RWPE2 (cell line): ENCODE measurements around the gene TOP2B.

Experiments used
- ATAC-seq: fragments of 200-7000 bp; cut with Tn5 transposase; 3 replicates; pipeline ENCODE4 v1.9.1; 2021; ENCODE audit warnings: low read depth
- DNase-seq: peaks from one replicate; pipeline ENCODE4 v3.0.0-alpha.2; 2020; ENCODE audit warnings: low spot score
- H3K27ac ChIP-seq: fragments of 450-650 bp; 2 replicates; pipeline ENCODE4 v1.5.1; 2017; ENCODE audit warnings: mild to moderate bottlenecking; ENCODE audit not compliant: poor library complexity, severe bottlenecking
- H3K27me3 ChIP-seq: fragments of 250-450 bp; sonication (Bioruptor Pico); 2 replicates; pipeline ENCODE4 v1.5.1; 2021; ENCODE audit warnings: mild to moderate bottlenecking, moderate library complexity; ENCODE audit not compliant: insufficient read depth, poor library complexity, severe bottlenecking
- H3K36me3 ChIP-seq: fragments of 250-450 bp; sonication (Bioruptor Pico); 2 replicates; pipeline ENCODE4 v1.5.1; 2020; ENCODE audit warnings: low read depth, mild to moderate bottlenecking, moderate library complexity
- H3K4me1 ChIP-seq: fragments of 250-450 bp; sonication (Bioruptor Pico); 2 replicates; pipeline ENCODE4 v1.5.1; 2021; ENCODE audit warnings: mild to moderate bottlenecking, moderate library complexity; ENCODE audit not compliant: insufficient read depth, poor library complexity, severe bottlenecking
- H3K4me3 ChIP-seq: fragments of 250-450 bp; sonication (Bioruptor Pico); 2 replicates; pipeline ENCODE4 v1.5.1; 2021; ENCODE audit warnings: mild to moderate bottlenecking, moderate library complexity; ENCODE audit not compliant: severe bottlenecking
- H3K9me3 ChIP-seq: fragments of 250-450 bp; sonication (Bioruptor Pico); 2 replicates; pipeline ENCODE4 v1.5.1; 2021; ENCODE audit warnings: mild to moderate bottlenecking, moderate library complexity; ENCODE audit not compliant: severe bottlenecking
- CTCF ChIP-seq: fragments of 450-650 bp; IDR thresholded peaks from one replicate; pipeline ENCODE4 v1.5.1; 2017; ENCODE audit warnings: mild to moderate bottlenecking, moderate library complexity; ENCODE audit not compliant: poor library complexity, severe bottlenecking

The TOP2B gene

GRCh38 chr3:25567806-25568524 is 96.7 kb downstream of the TOP2B start:
- no peaks in the 10 kb centered on the region for H3K4me1 ChIP-seq
- H3K36me3 ChIP-seq, result no peaks in the 10 kb centered on the region
- no peak for DNase-seq
- no peak overlapping the region for H3K4me3 ChIP-seq
- no peak for TF ChIP-seq CTCF
- H3K27ac ChIP-seq, result no peak overlapping the region
- H3K9me3 ChIP-seq, result no peaks in the 10 kb centered on the region
- ATAC-seq, result no peak
- H3K27me3 ChIP-seq, result no peaks in the 10 kb centered on the region

GRCh38 chr3:25567388-25567787 is 97.3 kb downstream of the TOP2B start:
- Histone ChIP-seq H3K36me3 (no peaks in the 10 kb centered on the region), H3K27me3 (no peaks in the 10 kb centered on the region), H3K9me3 (no peaks in the 10 kb centered on the region), H3K27ac (no peak overlapping the region), H3K4me3 (no peak overlapping the region), H3K4me1 (no peaks in the 10 kb centered on the region)
- ATAC-seq (no peak), DNase-seq (no peak)
- TF ChIP-seq CTCF, result no peak

- no peaks in the 10 kb centered on the region for H3K4me1 ChIP-seq
- TF ChIP-seq CTCF, result no peak
- H3K4me3 ChIP-seq, result no peak overlapping the region
- H3K36me3 ChIP-seq, result no peaks in the 10 kb centered on the region
- no peaks in the 10 kb centered on the region for H3K27me3 ChIP-seq
- no peak for ATAC-seq
- H3K27ac ChIP-seq, result no peak overlapping the region
- no peaks in the 10 kb centered on the region for H3K9me3 ChIP-seq
- no peak for DNase-seq
Observed at GRCh38 chr3:25566358-25566920, 98.3 kb downstream of the TOP2B start.

GRCh38 chr3:25565807-25566206 is 98.9 kb downstream of the TOP2B start:
- ATAC-seq (no peak), DNase-seq (no peak)
- Histone ChIP-seq H3K9me3 (no peaks in the 10 kb centered on the region), H3K4me3 (no peak overlapping the region), H3K36me3 (no peaks in the 10 kb centered on the region), H3K27me3 (no peaks in the 10 kb centered on the region), H3K27ac (no peak overlapping the region), H3K4me1 (no peaks in the 10 kb centered on the region)
- TF ChIP-seq CTCF, result no peak

- Histone ChIP-seq H3K27ac (no peak overlapping the region), H3K36me3 (no peaks in the 10 kb centered on the region), H3K4me3 (no peak overlapping the region), H3K27me3 (no peaks in the 10 kb centered on the region), H3K9me3 (no peaks in the 10 kb centered on the region), H3K4me1 (no peaks in the 10 kb centered on the region)
- no peak for TF ChIP-seq CTCF
- no peak for ATAC-seq
- DNase-seq, result no peak
Observed at GRCh38 chr3:25564075-25564474, 100.6 kb downstream of the TOP2B start.
